A549 (cell line): ENCODE data around the gene LGALS4. TPM values are rescaled to one million over a fixed set of nuclear protein-coding genes. Genes with fewer than 3 reads are reported as not detected.
A peak's percentile ranks its signal among the peaks of the same experiment; 100 is the strongest.
"Not testable (repeated sequence)": the region's sequence is repeated elsewhere in the genome, so short reads cannot be mapped to it uniquely, and the experiment has no call there.

Experiments used
- ATAC-seq, 2 experiments: fragments of 200-7000 bp in 1 of 2; fragments of >200 bp in 1 of 2; cut with Nextera tagmentation in 1 of 2; cut with Tn5 transposase in 1 of 2; 3 replicates each; pipeline versions ENCODE4 v1.8.0 to v1.9.1; 2018 to 2020; ENCODE audit warnings: mild to moderate bottlenecking in 1 of 2, moderate library complexity in 1 of 2
- CTCF ChIA-PET: fragments of 300-600 bp; sonication (Branson Sonifier 250); formaldehyde crosslinking; extraction: SDS; loops from one replicate; lab custom pipeline; 2021; ENCODE audit warnings: antibody characterized with exemption, inconsistent platforms; lab: Yijun Ruan, JAX
- POLR2A ChIA-PET: fragments of 350-600 bp; formaldehyde crosslinking; extraction: SDS; loops from one replicate; lab custom pipeline; 2021; ENCODE audit warnings: antibody characterized with exemption, inconsistent platforms; lab: Yijun Ruan, JAX
- DNase-seq, 2 experiments: peaks; one replicate each; pipeline versions ENCODE4 v3.0.0 to v3.0.0-alpha.2; 2011 to 2016; ENCODE audit warnings: low read depth in 1 of 2, low spot score in 1 of 2
- FAIRE-seq: peaks from 2 replicates; lab custom pipeline; 2011; peaks lifted over from hg19 to GRCh38; lab: Jason Lieb, UNC
- H3K27ac ChIP-seq, 2 experiments: fragments of >200 bp; sonication (Bioruptor Twin); formaldehyde crosslinking; 3 replicates each; pipeline ENCODE4 v1.5.1; 2016 to 2017
- H3K4me1 ChIP-seq: fragments of >200 bp; sonication (Bioruptor Twin); formaldehyde crosslinking; 3 replicates; pipeline ENCODE4 v1.6.1; 2016
- H3K4me2 ChIP-seq: fragments of >200 bp; sonication (Bioruptor Twin); formaldehyde crosslinking; 3 replicates; pipeline ENCODE4 v1.6.1; 2016
- H3K4me3 ChIP-seq: fragments of >200 bp; sonication (Bioruptor Twin); formaldehyde crosslinking; 3 replicates; pipeline ENCODE4 v1.5.1; 2016
- H3K9me3 ChIP-seq: fragments of >200 bp; sonication (Bioruptor Twin); formaldehyde crosslinking; 3 replicates; pipeline ENCODE4 v1.6.1; 2016
- ATOH8 ChIP-seq: fragments of 250-450 bp; sonication (Bioruptor Pico); IDR thresholded peaks from 2 replicates; pipeline ENCODE4 v1.5.0; 2020; ENCODE audit warnings: low read depth, mild to moderate bottlenecking, moderate library complexity
- CBX2 ChIP-seq: fragments of 200-600 bp; sonication (generic); IDR thresholded peaks from 2 replicates; pipeline ENCODE4 v1.6.1; 2016; ENCODE audit warnings: low read depth, mild to moderate bottlenecking, borderline replicate concordance
- CBX8 ChIP-seq: fragments of 200-600 bp; sonication (generic); IDR thresholded peaks from 2 replicates; pipeline ENCODE4 v1.6.1; 2016
- EHMT2 ChIP-seq: fragments of 200-600 bp; sonication (generic); IDR thresholded peaks from 2 replicates; pipeline ENCODE4 v1.6.1; 2016; ENCODE audit warnings: antibody characterized with exemption, low read depth, mild to moderate bottlenecking, moderate library complexity
- ELK1 ChIP-seq: fragments of 150-350 bp; IDR thresholded peaks from 2 replicates; pipeline ENCODE4 v1.6.1; 2014; ENCODE audit warnings: low read depth, mild to moderate bottlenecking, low read length
- FOXS1 ChIP-seq: fragments of 250-450 bp; sonication (Bioruptor Pico); IDR thresholded peaks from 2 replicates; pipeline ENCODE4 v1.5.0; 2020; ENCODE audit warnings: mild to moderate bottlenecking, moderate library complexity
- HDAC2 ChIP-seq: fragments of 200-600 bp; sonication (generic); IDR thresholded peaks from 2 replicates; pipeline ENCODE4 v1.6.1; 2016
- HEYL ChIP-seq: fragments of 250-450 bp; sonication (Bioruptor Pico); IDR thresholded peaks from 2 replicates; pipeline ENCODE4 v1.8.0; 2021; ENCODE audit warnings: mild to moderate bottlenecking, moderate library complexity
- JUNB ChIP-seq: fragments of >200 bp; sonication (Bioruptor Twin); formaldehyde crosslinking; IDR thresholded peaks from 2 replicates; pipeline ENCODE4 v1.6.1; 2016
- MAZ ChIP-seq: fragments of 150-350 bp; IDR thresholded peaks from 2 replicates; pipeline ENCODE4 v1.6.1; 2014; ENCODE audit warnings: antibody characterized with exemption, low read depth, low read length, borderline replicate concordance
- MYC ChIP-seq: IDR thresholded peaks from 2 replicates; pipeline ENCODE4 v1.6.1; 2012; ENCODE audit warnings: mild to moderate bottlenecking, inconsistent platforms, low read length, improper control_type of control experiment, borderline replicate concordance
- POLR2A ChIP-seq: IDR thresholded peaks from 2 replicates; pipeline ENCODE4 v1.6.1; 2012; ENCODE audit warnings: mild to moderate bottlenecking, low read length
- RAD21 ChIP-seq, 2 experiments: fragments of >200 bp in 1 of 2; sonication (Bioruptor Twin) in 1 of 2; formaldehyde crosslinking in 1 of 2; IDR thresholded peaks in 1 of 2; conservative IDR thresholded peaks in 1 of 2; 2 replicates in 1 of 2; 3 replicates in 1 of 2; pipeline ENCODE4 v1.6.1; 2012 to 2018; ENCODE audit warnings: inconsistent platforms in 1 of 2
- RARB ChIP-seq: fragments of 250-450 bp; sonication (Bioruptor Pico); IDR thresholded peaks from 2 replicates; pipeline ENCODE4 v1.8.0; 2021; ENCODE audit warnings: mild to moderate bottlenecking, moderate library complexity
- RCOR1 ChIP-seq: fragments of 150-350 bp; IDR thresholded peaks from 2 replicates; pipeline ENCODE4 v1.6.1; 2014; ENCODE audit warnings: antibody characterized with exemption, low read length, low read depth
- TP53 ChIP-seq: fragments of 250-450 bp; sonication (Bioruptor Pico); IDR thresholded peaks from 2 replicates; pipeline ENCODE4 v1.5.0; 2021; ENCODE audit warnings: mild to moderate bottlenecking, moderate library complexity
- ZSCAN20 ChIP-seq: fragments of 250-450 bp; sonication (Bioruptor Pico); IDR thresholded peaks from 2 replicates; pipeline ENCODE4 v1.8.0; 2022; ENCODE audit warnings: mild to moderate bottlenecking, moderate library complexity
- WGBS: methylation state at CpG from one replicate; pipeline ENCODE4 v1.1.6; 2017; ENCODE audit errors: missing lambda C conversion rate; 5-methylcytosine and 5-hydroxymethylcytosine counted together
- polyA plus RNA-seq, 4 experiments: library from polyadenylated mRNA; depleted of rRNA in 3 of 4; stranded (reverse); fragments of >200 nt; fragmentation: RNase III in 1 of 4; extraction: RNeasy Plus Mini Kit Qiagen cat#74134 plus additional on column Dnase treatment in 1 of 4; gene quantifications; 2 replicates in 3 of 4; 3 replicates in 1 of 4; pipeline ENCODE4 v1.2.3, GENCODE V29; 2011 to 2017

Gene LGALS4
- polyA plus RNA-seq, 2 of the 4 experiments (the other 2 are of a cell fraction), result 0.94 to 2.5 TPM

GRCh38 chr19:38792250-38793111 is 20.3 kb downstream of the LGALS4 start:
- no peak for DNase-seq
- Histone ChIP-seq H3K9me3 (no peaks in the 10 kb centered on the region), H3K4me1 (peaks cover 11% of the 10 kb centered on the region), H3K27ac (peak overlapping the region in 1 of 2 experiments; percentile 54; a peak in 3 of 6 replicates), H3K4me2 (no peak overlapping the region), H3K4me3 (no peak overlapping the region)
- 90% methylated on average over 64 of the region's 71 CpGs for WGBS
- TF ChIP-seq RAD21 (conservative IDR thresholded peaks at IDR 0.05 in 1 of 2, IDR thresholded peaks at IDR 0.05 in 1 of 2) (no peak), MAZ (no peak), POLR2A (no peak), CBX2 (no peak), TP53 (CRISPR knock-in tag) (no peak), HDAC2 (no peak), FOXS1 (CRISPR knock-in tag) (no peak), RARB (CRISPR knock-in tag) (no peak), MYC (no peak), HEYL (CRISPR knock-in tag) (no peak), RCOR1 (no peak), JUNB (no peak), EHMT2 (no peak), ATOH8 (CRISPR knock-in tag) (no peak), ZSCAN20 (CRISPR knock-in tag) (no peak), ELK1 (no peak), CBX8 (no peak)
- peak in 1 of 2 experiments; percentile 13; a peak in 2 of 6 replicates for ATAC-seq
- FAIRE-seq, result no peak
- CTCF ChIA-PET, result interaction anchor here (1.2 to 2.3 kb wide), 4 partner anchors 9 to 77 kb away, joined by 3 to 12 read pairs (median 4); no protein-coding TSS in a partner anchor
- POLR2A ChIA-PET, result no interaction called here

GRCh38 chr19:38791451-38792064 is 21.2 kb downstream of the LGALS4 start:
- H3K4me2 ChIP-seq, H3K27ac ChIP-seq, POLR2A ChIA-PET, FAIRE-seq, DNase-seq, CTCF ChIA-PET, H3K4me3 ChIP-seq, H3K9me3 ChIP-seq: not testable (repeated sequence)
- peaks cover 11% of the 10 kb centered on the region for H3K4me1 ChIP-seq
- peak; percentile 38 to 73; a peak in 4 of 6 replicates for ATAC-seq
- no CpG with 5 or more reads among the region's 40 CpGs for WGBS

GRCh38 chr19:38790507-38791403 is 22.0 kb downstream of the LGALS4 start:
- FAIRE-seq, result not testable (repeated sequence)

More at GRCh38 chr19:38790507-38791403, 22.0 kb downstream of the LGALS4 start:
- ATAC-seq, POLR2A ChIA-PET, DNase-seq, H3K27ac ChIP-seq, CTCF ChIA-PET, H3K4me2 ChIP-seq, H3K4me3 ChIP-seq, H3K9me3 ChIP-seq: not testable (repeated sequence)
- H3K4me1 ChIP-seq, result peaks cover 11% of the 10 kb centered on the region
- 89% methylated on average over 24 of the region's 49 CpGs for WGBS
